GM12872 (cell line): Measurements from ENCODE around the gene BTBD2.

ENCODE experiments used
- TF ChIP-seq, protein P1 (sequence below): IDR thresholded peaks from 3 replicates; pipeline ENCODE4 v1.5.1; 2011; ENCODE audit warnings: low read depth, mild to moderate bottlenecking, low read length, moderate library complexity; ENCODE audit not compliant: insufficient read depth

BTBD2 gene

DNA sequence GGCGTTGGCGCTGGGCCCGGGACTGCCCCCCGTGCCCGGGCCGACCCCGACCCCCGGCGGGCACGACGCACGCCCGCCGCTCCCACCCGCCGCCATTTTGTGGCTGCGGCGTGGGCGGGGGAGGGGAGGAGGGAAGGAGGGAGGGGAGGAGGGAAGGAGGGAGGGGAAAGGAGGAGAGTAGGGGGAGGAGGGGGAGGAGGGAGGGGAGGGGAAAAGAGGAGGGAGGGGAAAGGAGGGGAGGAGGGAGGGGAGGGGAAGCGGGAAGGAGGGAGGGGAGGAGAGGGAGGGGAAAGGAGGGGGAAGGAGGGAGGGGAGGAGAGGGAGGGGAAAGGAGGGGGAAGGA is at the start of gene BTBD2:
BTBD2 (minus strand) TSS at position 107 of the 343 bp plus-strand sequence; CDS start at position 96, 11 bp downstream.
- TF ChIP-seq, protein P1, sequence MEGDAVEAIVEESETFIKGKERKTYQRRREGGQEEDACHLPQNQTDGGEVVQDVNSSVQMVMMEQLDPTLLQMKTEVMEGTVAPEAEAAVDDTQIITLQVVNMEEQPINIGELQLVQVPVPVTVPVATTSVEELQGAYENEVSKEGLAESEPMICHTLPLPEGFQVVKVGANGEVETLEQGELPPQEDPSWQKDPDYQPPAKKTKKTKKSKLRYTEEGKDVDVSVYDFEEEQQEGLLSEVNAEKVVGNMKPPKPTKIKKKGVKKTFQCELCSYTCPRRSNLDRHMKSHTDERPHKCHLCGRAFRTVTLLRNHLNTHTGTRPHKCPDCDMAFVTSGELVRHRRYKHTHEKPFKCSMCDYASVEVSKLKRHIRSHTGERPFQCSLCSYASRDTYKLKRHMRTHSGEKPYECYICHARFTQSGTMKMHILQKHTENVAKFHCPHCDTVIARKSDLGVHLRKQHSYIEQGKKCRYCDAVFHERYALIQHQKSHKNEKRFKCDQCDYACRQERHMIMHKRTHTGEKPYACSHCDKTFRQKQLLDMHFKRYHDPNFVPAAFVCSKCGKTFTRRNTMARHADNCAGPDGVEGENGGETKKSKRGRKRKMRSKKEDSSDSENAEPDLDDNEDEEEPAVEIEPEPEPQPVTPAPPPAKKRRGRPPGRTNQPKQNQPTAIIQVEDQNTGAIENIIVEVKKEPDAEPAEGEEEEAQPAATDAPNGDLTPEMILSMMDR: no peak

DNA sequence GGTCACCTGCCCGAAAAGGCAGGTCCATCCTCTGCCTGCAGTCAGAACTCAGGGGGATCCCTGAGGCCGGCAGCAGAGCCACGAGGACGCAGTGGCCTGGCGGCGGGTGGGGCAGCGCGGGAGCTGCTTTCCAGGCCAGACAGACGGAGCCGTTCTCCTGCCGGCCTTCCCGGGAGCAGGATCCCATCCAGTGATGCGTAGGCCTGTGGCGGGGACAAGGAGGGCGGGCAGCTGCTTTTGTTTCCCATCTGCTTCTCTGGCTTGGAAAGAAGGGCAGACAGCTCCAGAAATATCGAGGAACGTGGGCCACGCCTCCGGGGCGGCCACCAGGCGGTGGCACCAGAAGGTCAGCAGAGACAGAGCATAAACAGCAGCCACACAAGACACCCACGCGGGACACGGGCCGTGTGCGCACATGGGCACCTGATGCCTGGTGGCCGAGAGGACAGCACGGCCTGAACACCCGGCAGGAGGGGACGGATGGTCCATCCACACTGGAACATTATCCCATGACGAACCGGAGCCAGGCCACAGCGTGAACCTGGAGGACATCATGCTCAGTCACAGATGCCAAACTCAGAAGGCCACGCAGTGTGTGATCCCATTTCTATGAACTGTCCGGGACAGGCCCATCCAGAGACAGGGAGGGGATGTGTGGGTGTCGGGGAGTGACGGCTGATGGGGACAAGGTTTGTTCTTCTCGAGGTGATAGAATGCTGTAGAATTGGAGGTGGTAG is 49.4 kb upstream of the BTBD2 start:
- TF ChIP-seq, protein P1: no peak

DNA sequence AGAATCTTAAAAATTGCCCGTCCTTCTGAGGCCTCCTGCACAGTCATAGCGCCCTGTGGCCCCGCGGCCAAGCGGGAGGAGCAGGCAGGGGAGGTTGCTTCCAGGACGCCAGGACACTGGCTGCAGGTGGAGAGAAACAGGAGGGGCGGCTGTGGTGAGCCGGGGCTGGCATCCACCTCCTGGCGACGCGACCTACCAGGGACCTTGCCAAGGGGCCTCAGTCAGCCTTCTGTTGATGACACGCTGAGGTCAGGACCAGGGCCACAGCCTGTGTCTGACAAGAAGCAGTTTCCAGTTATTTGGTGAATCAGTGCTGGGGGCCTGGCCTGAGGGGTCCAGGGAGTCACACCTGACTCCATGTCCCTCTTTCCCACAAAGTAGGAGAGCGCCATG is 48.9 kb upstream of the BTBD2 start:
- TF ChIP-seq, protein P1: no peak

DNA sequence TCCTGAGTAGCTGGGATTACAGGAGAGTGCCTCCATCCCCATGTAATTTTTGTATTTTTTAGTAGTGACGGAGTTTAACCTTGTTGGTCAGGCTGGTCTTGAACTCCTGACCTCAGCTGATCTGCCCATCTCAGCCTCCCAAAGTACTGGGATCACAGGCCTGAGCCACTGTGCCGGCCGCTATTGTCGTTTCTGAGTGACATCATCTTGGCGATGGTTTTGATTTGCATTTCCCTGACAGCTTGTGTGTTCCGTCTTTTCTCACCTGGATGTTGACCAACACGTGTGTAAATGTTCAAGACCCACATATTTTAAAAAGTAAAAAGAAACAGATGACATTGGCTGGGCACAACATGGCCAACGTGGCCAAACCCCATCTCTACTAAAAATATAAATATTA is 48.3 kb upstream of the BTBD2 start:
- TF ChIP-seq, protein P1: no peak

DNA sequence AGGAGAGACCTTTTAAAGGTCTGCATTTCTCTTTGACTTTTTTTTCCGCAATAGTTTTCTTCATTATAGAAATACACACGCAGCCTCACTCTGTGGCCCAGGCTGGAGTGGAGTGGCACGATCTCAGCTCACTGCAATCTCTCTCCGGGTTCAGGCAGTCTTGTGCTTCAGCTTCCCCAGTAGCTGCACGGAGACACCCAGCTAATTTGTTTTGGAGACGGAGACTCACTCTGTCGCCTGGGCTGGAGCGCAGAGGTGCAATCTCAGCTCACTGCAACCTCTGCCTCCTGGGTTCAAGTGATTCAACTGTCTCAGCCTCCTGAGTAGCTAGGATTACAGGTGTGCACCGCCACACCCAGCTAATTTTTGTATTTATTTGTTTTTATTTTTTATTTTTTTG is 47.3 kb upstream of the BTBD2 start:
- TF ChIP-seq, protein P1: no peak

DNA sequence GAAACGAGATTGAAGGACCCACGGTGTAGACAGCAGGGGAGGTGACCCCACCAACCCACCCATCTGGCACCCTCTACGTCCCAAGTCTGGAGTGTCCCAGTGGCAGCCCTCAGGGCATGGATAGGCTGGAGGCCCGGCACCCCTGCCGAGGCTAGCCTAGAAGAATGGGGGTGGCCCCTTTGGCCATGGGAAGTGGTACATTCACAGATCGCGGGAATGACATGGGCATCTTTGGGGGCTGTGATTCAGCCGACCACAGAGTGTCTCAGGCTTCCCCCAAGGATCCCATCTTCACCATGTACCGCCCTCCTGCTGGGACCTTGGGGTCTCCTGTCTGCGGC is 46.8 kb upstream of the BTBD2 start:
- TF ChIP-seq, protein P1: no peak

DNA sequence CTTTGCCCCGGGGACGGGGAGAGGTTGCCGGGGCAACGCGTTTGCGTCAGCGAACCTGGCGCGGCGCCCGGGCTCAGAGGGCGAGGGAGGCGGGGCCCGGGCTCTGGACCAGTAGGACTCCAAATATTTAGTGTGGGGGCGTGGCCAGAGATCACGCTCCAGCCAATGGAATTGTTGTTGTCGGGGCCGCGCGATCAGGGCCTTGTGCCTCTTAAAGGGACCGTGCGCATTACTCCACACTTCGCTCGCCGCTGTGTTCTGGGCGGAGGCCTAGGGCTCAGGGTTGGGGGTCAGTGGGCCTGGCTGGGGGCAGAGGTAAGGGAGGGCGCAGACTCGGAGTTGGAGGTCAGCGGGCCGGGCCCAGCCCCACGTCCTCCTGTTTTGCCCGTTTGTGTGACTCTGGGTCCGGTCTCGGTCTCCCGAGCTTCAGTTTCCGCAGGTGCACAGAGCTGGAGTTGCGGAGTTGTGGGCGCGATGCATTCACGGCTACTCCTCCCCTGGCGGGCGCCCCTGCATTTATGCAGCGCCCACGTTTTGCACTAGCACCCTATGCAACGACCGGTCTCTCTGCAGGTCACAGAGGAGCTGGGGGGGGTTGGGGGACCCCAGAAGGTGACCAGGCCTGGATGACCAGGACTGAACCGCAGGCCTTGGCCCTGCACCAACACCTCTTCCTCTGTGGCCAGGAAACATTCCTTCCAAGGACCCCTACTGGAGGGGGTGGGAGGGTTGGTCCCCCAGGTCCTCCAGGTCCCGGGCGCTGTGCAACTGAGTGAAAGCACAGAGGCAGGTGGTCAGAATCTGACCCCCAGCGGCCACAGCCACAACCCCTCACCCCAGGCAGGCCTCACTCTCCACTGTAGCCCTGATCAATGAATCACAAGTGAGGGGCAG is 46.2 kb upstream of the BTBD2 start:
- TF ChIP-seq, protein P1: no peak; the same call in 2 of the 3 replicates
